PC-9 (cell line): ENCODE data around the gene TTLL5.

ENCODE experiments used
- EZH2 ChIP-seq: fragments of 200-600 bp; sonication (generic); IDR thresholded peaks from 2 replicates; pipeline ENCODE4 v1.8.0; 2017; ENCODE audit warnings: antibody characterized with exemption, low read depth
- TF ChIP-seq, protein P1 (sequence below): fragments of 200-600 bp; sonication (generic); conservative IDR thresholded peaks from 2 replicates; pipeline ENCODE4 v1.6.1; 2017; ENCODE audit warnings: mixed run types, antibody characterized with exemption, mild to moderate bottlenecking, moderate library complexity

DNA sequence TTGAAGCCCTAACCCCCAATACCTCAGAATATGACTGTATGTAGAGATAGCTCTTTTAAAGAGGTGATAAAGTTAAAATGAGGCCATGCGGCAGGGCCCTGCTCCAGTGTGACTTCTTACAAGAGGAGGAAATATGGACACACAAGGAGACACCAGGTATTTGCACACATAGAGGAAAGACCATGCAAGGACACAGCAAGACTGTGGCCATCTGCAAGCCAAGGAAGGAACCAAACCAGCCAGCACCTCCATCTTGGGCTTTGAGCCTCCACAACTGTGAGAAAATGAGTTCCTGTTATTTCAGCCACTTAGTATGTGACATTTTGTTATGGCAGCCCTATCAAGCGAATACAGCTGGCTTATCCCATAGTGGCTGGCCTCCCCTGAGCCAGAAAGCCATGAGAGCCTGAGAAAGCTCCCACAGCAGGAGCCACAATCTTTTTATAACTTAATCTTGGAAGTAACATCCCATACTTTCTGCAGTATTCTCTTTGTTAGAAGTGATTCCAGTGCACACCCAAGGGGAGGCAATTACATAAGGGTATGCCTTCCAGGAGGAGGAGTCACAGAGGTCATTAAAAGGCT lies 272.8 kb downstream of the TTLL5 start:
- TF ChIP-seq, protein P1, sequence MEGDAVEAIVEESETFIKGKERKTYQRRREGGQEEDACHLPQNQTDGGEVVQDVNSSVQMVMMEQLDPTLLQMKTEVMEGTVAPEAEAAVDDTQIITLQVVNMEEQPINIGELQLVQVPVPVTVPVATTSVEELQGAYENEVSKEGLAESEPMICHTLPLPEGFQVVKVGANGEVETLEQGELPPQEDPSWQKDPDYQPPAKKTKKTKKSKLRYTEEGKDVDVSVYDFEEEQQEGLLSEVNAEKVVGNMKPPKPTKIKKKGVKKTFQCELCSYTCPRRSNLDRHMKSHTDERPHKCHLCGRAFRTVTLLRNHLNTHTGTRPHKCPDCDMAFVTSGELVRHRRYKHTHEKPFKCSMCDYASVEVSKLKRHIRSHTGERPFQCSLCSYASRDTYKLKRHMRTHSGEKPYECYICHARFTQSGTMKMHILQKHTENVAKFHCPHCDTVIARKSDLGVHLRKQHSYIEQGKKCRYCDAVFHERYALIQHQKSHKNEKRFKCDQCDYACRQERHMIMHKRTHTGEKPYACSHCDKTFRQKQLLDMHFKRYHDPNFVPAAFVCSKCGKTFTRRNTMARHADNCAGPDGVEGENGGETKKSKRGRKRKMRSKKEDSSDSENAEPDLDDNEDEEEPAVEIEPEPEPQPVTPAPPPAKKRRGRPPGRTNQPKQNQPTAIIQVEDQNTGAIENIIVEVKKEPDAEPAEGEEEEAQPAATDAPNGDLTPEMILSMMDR = no peak
- TF ChIP-seq EZH2 = no peak
